Activated T-cell treated with anti-CD3 and anti-CD28 coated beads, Interleukin-2, amount 50 U/mL, for 72 hours (primary cell): ENCODE measurements around the gene CSMD2. TPM values are rescaled to one million over a fixed set of nuclear protein-coding genes. Genes with fewer than 3 reads are reported as not detected.

Experiments
- ATAC-seq, 2 donors: fragments of 150-1000 bp; cut with Tn5 transposase; replicated peaks in 1 of 2; 2 replicates each; pipeline ENCODE4 v1.10.0; 2021; ENCODE audit warnings: moderate library complexity in 2 of 2, mild to moderate bottlenecking in 1 of 2
- DNase-seq, 2 donors: peaks; one replicate each; pipeline ENCODE4 v3.0.0; 2021 to 2022; ENCODE audit warnings: mixed read lengths in 1 of 2
- H3K27ac Mint-ChIP-seq: one replicate; pipeline ENCODE4 v1.8.0; 2022; ENCODE audit warnings: mild to moderate bottlenecking, moderate library complexity, mixed read lengths
- H3K27me3 Mint-ChIP-seq: one replicate; pipeline ENCODE4 v1.8.0; 2022; ENCODE audit warnings: low read depth, mixed read lengths
- H3K36me3 Mint-ChIP-seq, 2 donors: one replicate each; pipeline ENCODE4 v1.8.0; 2022; ENCODE audit warnings: mixed read lengths in 2 of 2, mild to moderate bottlenecking in 1 of 2; ENCODE audit not compliant: insufficient read depth in 2 of 2
- H3K4me1 Mint-ChIP-seq: one replicate; pipeline ENCODE4 v1.8.0; 2022; ENCODE audit warnings: low read depth, mixed read lengths
- H3K4me3 Mint-ChIP-seq, 2 donors: one replicate each; pipeline ENCODE4 v1.8.0; 2022; ENCODE audit warnings: mild to moderate bottlenecking in 2 of 2, mixed read lengths in 2 of 2, moderate library complexity in 2 of 2
- H3K9me3 Mint-ChIP-seq, 2 donors: one replicate each; pipeline ENCODE4 v1.8.0; 2022; ENCODE audit warnings: mixed read lengths in 2 of 2
- total RNA-seq, 2 donors: library from RNA; stranded (reverse); gene quantifications; one replicate each; pipeline ENCODE4 v1.2.3, GENCODE V29; 2022

Gene CSMD2
- total RNA-seq, 2 donors from 2014 or later = not detected

DNA sequence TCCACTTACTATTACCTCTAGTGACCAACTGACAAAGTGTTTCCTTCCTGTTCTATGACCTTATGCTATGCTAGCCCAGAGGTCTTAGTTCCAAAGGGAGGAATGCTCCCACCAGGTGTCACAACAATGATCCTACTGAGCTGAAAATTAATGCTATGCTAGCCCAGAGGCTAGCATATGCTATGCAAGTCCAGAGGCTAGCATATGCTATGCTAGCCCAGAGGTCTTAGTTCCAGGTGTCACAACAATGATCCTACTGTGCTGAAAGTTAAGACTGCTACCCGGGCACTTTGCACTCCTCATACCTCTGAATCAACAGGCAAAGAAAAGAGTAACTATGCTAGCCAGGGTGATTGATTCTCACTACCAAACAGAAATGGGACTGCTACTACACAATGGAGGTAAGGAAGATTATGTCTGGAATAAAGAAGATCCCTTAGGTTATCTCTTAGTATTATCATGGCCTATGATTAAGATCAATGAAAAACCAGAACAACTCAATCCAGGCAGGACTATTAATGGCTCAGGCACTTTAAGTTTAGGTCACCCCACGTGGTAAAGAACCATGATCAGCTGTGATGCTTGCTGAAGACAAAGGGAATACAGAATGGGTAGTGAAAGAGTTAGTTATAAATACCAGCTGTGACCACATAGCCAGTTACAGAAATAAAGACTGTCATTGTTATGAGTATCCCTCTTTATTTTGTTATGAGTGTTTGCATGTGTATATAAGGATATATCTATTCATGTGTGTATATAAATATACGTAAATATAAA, 114.1 kb downstream of the CSMD2 start:
- DNase-seq (no peak), ATAC-seq (no peak)
- H3K9me3 Mint-ChIP-seq = no peaks in the 10 kb centered on the region
- H3K4me1 Mint-ChIP-seq = no peaks in the 10 kb centered on the region
- H3K27ac Mint-ChIP-seq = no peak overlapping the region
- peaks cover 7% of the 10 kb centered on the region for H3K27me3 Mint-ChIP-seq
- H3K4me3 Mint-ChIP-seq = no peak overlapping the region
- H3K36me3 Mint-ChIP-seq = no peaks in the 10 kb centered on the region

DNA sequence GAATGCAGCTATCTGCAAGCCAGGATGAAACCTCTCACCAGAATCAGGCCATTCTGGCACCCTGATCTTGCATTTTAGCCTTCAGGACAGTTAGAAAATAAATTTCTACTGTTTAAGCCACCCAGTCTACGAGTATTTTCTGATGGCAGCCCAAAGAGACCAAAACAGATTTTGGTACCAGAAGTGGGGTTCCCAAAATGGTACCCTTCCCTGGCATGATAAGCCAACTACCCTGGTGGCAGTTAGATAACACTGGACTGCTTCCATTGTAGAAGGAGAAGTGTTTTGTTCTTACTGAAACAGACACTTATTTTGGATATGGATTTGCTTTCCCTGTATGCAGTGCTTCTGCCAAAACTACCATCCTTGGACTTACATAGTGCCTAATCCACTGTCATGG, 115.0 kb downstream of the CSMD2 start:
- DNase-seq (no peak), ATAC-seq (no peak)
- no peaks in the 10 kb centered on the region for H3K4me1 Mint-ChIP-seq
- no peaks in the 10 kb centered on the region for H3K9me3 Mint-ChIP-seq
- no peak overlapping the region for H3K27ac Mint-ChIP-seq
- H3K36me3 Mint-ChIP-seq = no peaks in the 10 kb centered on the region
- H3K27me3 Mint-ChIP-seq = peaks cover 7% of the 10 kb centered on the region
- H3K4me3 Mint-ChIP-seq = no peak overlapping the region

DNA sequence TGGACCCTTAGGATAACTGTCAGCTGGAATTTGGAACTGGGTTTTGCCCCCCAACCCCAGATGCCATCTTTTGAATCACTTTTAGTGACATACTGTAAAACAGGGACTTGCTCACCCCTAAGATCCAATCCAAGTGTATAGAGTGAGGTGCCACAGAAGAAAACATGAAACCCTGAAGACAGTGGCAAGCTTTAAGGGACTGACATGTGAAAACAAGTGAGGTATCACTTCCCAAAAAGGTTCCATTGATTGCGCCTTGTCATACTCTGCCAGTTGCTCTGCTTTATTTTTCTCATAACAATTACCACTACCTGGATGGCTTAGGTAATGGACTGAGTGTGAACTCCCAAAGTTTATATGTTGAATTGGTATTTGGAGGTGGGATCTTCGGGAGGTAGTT, 115.6 kb downstream of the CSMD2 start:
- Mint-ChIP-seq H3K9me3 (no peaks in the 10 kb centered on the region), H3K36me3 (no peaks in the 10 kb centered on the region), H3K4me1 (no peaks in the 10 kb centered on the region), H3K4me3 (no peak overlapping the region), H3K27ac (no peak overlapping the region), H3K27me3 (peaks cover 7% of the 10 kb centered on the region)
- DNase-seq (no peak), ATAC-seq (no peak)

DNA sequence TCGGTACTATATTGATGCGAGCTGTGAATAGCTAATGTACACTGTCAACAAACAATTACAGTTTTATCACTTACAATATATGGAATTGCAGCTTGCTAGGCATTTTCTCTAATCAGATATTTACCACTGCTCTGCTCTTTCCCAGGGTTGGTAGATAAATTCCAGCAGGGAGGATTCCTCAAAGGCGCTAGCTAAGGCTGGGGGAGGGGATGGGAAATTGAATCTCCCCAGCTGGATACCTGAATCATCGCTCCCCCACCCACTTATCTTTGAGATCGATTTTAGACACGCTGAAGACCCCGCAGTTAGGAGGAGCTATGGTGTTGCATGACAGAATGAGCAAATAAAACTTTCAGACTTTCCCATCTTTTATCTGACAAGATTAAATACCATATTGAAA, 127.2 kb downstream of the CSMD2 start:
- Mint-ChIP-seq H3K9me3 (no peaks in the 10 kb centered on the region), H3K4me1 (no peaks in the 10 kb centered on the region), H3K27ac (no peak overlapping the region), H3K36me3 (no peaks in the 10 kb centered on the region), H3K27me3 (peaks cover 1% of the 10 kb centered on the region), H3K4me3 (no peak overlapping the region)
- ATAC-seq = no peak
- no peak for DNase-seq

DNA sequence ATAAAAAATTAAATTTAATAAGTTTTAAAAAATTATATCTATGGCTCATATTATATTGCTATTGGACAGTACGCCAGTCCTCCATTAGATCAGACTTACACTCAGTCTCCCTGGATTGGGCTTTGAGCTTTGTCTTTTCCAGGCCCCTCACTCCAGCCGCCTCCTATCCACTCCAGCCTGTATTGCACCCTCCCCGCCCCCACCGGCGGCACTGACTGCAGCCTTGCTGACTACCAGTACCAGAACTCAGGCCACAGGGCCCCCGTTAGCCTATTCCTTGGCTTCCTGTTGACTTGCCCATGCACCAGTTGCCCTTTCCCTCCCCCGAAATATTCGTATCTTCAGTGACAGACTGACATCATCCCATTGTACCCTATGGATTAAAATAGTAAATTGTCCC, 127.9 kb downstream of the CSMD2 start:
- Mint-ChIP-seq H3K27ac (no peak overlapping the region), H3K4me3 (no peak overlapping the region), H3K9me3 (no peaks in the 10 kb centered on the region), H3K4me1 (no peaks in the 10 kb centered on the region), H3K36me3 (no peaks in the 10 kb centered on the region), H3K27me3 (peaks cover 5% of the 10 kb centered on the region)
- ATAC-seq (no peak), DNase-seq (no peak)

DNA sequence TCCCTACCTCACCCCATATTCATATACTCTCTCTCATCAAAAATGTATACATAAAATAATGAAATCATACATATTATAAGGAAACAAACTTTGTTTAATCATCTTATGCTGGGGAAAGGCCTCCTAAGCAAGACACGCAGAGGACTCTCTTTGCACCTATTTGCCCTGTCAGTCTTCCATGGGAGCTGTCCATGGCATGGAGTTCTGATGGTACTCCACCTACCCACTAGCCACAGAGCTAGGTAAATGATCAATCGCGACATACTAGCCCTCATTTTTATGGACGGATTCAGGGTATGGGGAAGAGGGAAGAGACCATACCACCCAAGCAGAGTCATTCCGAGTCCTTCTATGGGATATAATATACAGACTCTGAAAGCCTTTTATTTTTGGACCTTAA, 131.0 kb downstream of the CSMD2 start:
- Mint-ChIP-seq H3K27ac (no peak overlapping the region), H3K36me3 (no peaks in the 10 kb centered on the region), H3K4me3 (no peak overlapping the region), H3K27me3 (peaks cover 5% of the 10 kb centered on the region), H3K4me1 (no peaks in the 10 kb centered on the region), H3K9me3 (no peaks in the 10 kb centered on the region)
- ATAC-seq (no peak), DNase-seq (no peak)

DNA sequence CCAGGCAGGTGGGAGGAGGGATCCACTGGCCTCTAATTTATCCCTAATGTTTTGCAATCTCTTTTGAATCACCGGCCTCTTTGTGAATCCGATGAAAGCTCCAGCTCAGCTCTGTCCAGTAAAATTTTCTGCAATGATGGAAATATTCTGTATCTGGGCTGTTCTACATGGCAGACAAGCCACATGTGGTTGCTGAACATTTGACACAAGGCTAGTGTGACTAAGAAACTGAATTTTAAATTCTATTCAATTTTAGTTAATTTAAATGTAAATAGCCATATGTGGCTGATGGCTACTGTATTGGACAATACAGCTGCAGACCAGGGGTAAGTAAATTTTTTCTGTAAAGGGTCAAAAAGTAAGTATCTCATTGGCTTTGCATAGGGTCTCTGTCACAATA, 135.1 kb downstream of the CSMD2 start:
- ATAC-seq (no peak), DNase-seq (no peak)
- H3K9me3 Mint-ChIP-seq = no peaks in the 10 kb centered on the region
- no peak overlapping the region for H3K27ac Mint-ChIP-seq
- H3K27me3 Mint-ChIP-seq = peaks cover 22% of the 10 kb centered on the region
- no peaks in the 10 kb centered on the region for H3K4me1 Mint-ChIP-seq
- no peak overlapping the region for H3K4me3 Mint-ChIP-seq
- no peaks in the 10 kb centered on the region for H3K36me3 Mint-ChIP-seq

DNA sequence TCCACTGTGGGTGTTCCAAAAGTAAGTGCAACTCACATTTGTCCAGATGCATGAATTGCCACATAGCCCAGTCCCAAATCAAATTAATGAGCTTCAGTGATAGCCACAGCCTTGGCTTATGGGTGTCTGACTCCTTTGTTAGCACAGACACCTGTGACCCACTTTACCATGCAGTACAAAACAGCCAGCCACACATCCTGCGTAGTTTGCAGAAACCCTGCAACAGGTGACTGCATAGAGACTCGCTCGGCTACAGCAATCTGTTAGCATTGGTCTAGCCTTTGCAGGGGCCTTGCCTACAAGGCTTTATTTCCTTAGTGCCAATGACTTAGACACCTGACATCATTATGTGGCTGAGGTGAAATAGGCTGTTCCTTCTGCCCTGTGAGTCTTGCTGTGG, 135.5 kb downstream of the CSMD2 start:
- H3K27me3 Mint-ChIP-seq = peaks cover 27% of the 10 kb centered on the region
- H3K27ac Mint-ChIP-seq = no peak overlapping the region
- H3K9me3 Mint-ChIP-seq = no peaks in the 10 kb centered on the region
- H3K4me3 Mint-ChIP-seq = no peak overlapping the region
- DNase-seq (no peak), ATAC-seq (no peak)
- no peaks in the 10 kb centered on the region for H3K4me1 Mint-ChIP-seq
- H3K36me3 Mint-ChIP-seq = no peaks in the 10 kb centered on the region

DNA sequence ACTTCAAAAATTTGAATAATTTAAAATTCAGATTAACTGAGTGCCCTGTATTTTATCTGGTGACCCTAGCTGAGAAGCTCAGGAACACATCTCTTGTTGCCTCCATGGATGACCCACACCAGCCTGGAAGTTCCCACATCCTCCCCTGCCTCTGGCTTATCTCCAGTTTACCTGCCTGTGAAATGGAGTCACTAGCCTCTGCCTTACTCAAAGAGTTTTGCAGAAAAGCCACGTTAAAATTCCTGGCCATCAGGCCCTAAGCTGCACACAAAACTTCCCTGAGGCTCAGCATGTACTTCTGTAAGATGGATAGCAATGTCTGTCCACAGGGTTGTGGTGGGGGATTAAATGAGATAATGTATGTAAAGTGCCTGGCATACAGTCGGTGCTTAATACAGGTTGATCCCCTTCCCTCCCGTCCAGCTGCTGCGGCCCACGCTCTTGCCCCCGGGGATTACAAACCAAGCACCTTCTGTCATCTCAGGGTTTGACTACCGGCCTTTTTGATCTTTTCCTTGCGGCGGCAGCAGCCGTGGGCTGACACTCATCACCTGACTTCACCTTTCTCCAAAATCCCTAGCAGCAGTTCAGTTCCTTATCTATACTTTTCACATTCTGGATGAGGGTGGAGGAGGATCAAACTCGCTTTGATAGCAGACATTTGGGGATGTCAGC, 136.5 kb downstream of the CSMD2 start:
- Mint-ChIP-seq H3K27me3 (peaks cover 27% of the 10 kb centered on the region), H3K9me3 (no peaks in the 10 kb centered on the region), H3K4me1 (no peaks in the 10 kb centered on the region), H3K27ac (no peak overlapping the region), H3K36me3 (no peaks in the 10 kb centered on the region), H3K4me3 (no peak overlapping the region)
- ATAC-seq (no peak), DNase-seq (no peak)

DNA sequence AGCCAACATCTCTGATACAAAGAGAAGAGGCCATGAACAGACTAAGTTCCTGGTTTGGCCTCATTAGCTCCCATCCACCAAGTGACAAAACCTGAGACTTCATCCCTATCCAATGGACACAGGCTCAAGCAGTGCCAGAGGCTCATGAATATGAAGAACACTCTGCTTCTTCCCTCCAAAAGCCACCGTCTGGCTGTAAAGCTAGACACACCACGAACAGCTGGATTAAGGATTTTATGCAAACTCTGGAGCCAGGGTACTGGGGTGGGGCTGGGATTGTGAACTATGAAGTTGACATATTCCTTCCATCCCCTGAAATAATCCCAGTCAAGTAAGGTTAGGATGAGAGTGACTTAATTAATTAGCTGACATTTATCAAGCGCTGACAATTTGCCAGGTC, 139.4 kb downstream of the CSMD2 start:
- ATAC-seq = no peak
- no peaks in the 10 kb centered on the region for H3K9me3 Mint-ChIP-seq
- H3K27me3 Mint-ChIP-seq = peaks cover 21% of the 10 kb centered on the region
- H3K36me3 Mint-ChIP-seq = no peaks in the 10 kb centered on the region
- H3K4me3 Mint-ChIP-seq = no peak overlapping the region
- no peak overlapping the region for H3K27ac Mint-ChIP-seq
- no peaks in the 10 kb centered on the region for H3K4me1 Mint-ChIP-seq
- no peak for DNase-seq

DNA sequence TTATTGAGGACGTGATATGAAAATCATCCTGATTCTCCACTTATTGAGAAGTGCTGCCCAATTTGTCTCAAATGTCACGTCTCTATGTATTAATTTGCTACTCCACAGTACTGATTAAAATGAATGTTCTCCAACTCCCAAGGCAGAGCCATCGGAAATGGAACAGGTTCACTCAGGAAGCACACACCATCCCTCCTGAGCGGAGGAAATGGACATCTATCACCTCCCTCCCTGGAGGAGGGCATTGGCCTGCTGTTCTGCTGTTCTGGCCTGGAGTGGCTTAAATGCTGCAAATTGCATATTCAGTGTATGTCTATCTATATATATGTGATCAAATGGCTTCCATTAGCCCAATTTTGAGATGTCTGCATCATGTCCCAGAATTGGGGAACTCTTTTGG, 140.5 kb downstream of the CSMD2 start:
- Mint-ChIP-seq H3K4me3 (no peak overlapping the region), H3K27ac (no peak overlapping the region), H3K36me3 (no peaks in the 10 kb centered on the region), H3K9me3 (no peaks in the 10 kb centered on the region), H3K27me3 (peaks cover 29% of the 10 kb centered on the region), H3K4me1 (no peaks in the 10 kb centered on the region)
- DNase-seq (no peak), ATAC-seq (no peak)

DNA sequence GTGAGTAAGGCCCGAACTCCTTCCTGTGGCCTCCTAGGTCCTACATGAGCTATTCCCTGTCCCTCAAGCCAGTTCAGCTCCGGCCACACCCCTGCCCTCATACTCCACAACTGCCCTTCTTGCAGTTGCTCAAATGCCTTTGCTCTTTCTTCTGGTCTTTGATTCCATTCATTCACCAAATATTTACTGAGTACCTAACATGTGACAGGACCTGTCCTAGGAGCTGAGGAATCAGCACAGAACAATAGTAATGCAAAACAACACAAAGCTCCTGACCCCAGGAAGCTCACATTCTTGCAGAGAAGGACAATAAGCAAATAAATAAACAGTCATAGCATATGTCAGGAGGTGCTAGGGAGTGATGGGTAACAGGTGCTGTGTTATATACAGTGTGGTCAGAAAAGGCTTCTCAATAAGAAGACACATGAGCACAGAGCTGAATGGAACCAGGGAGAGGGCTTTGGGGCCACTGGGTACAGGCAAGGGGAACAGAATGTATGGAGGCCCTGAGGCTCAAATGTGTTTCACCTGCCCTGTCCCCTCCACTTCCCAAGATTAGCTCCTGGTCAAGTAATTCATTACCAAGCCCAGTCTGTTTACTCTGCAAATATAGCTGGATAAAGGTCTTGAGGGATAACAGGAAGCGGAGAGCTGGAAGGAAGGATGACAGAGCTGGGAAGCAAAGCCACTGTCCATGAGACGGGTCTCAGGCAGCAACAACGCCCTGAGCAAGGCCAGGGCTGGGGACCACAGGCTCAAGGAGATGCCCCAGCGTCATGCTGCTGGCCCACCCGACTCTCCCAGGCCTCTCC, 145.1 kb downstream of the CSMD2 start:
- Mint-ChIP-seq H3K36me3 (no peaks in the 10 kb centered on the region), H3K9me3 (no peaks in the 10 kb centered on the region), H3K4me3 (no peak overlapping the region), H3K27ac (no peak overlapping the region), H3K4me1 (no peaks in the 10 kb centered on the region), H3K27me3 (peaks cover 16% of the 10 kb centered on the region)
- DNase-seq = no peak
- ATAC-seq = no peak

DNA sequence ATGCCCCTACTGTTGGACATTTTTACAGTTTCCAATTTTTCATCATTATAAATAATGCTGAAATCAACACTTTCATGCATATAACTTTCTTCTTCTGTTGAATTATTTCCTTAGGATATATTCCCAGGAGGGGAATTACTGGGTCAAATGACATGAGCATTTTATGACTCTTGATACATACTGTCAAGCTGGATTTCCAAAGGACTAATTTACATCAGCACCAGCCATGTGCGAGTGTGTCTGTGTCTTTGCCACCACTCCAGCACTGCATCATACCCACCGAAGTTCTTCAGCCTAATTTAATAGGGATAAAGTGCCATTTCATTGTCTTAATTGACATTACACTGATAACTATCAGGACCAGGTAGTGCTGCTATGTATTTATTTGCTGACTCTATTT, 146.7 kb downstream of the CSMD2 start:
- Mint-ChIP-seq H3K27me3 (peaks cover 19% of the 10 kb centered on the region), H3K4me1 (no peaks in the 10 kb centered on the region), H3K27ac (no peak overlapping the region), H3K4me3 (no peak overlapping the region), H3K36me3 (no peaks in the 10 kb centered on the region), H3K9me3 (no peaks in the 10 kb centered on the region)
- ATAC-seq = no peak
- no peak for DNase-seq
